ENCODE data around the gene VAV1. TPM values are rescaled to one million over a fixed set of nuclear protein-coding genes. Genes with fewer than 3 reads are reported as not detected.

Gene VAV1
- total RNA-seq, 1 experiment from 2014 or later: 0.05 TPM

DNA sequence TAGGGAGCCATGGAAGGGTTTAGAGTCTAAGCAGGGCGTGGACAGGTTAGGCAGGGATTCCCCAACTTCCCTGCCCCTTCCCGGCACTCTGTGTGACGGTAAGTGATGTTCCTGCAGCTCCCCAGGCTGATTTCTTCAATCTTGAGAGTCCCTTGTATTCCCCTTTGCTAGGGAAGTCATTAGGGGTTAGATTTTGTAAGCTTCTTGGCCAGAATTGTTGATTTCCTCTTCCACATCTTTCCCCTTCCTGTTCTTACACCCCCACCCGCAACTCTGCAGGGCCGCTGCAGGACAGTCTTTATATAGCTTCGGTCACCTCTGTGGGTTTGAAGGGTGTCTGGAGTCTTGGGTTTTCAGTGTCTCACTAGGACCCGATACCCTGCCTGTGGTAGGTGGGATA, 104.2 kb downstream of the VAV1 start:
- ATAC-seq: no peak
- Histone ChIP-seq H3K27ac (ENCODE audit: low read length) (no peak overlapping the region), H3K9me3 (ENCODE audit: control insufficient read depth, insufficient read depth, low read depth, low read length) (no peaks in the 10 kb centered on the region), H3K27me3 (ENCODE audit: control insufficient read depth, insufficient read depth, low read length) (no peaks in the 10 kb centered on the region), H3K36me3 (ENCODE audit: control insufficient read depth, insufficient read depth, low read length) (no peaks in the 10 kb centered on the region), H3K4me3 (ENCODE audit: low read depth in 2 of 2, low read length in 2 of 2) (no peak overlapping the region), H3K4me1 (ENCODE audit: control insufficient read depth, insufficient read depth, low read length) (no peaks in the 10 kb centered on the region)
- intact Hi-C loops (cut with micrococcal nuclease; ENCODE audit: unreplicated experiment) (no loop called here), in situ Hi-C loops (cut with HindIII; ENCODE audit: low pct_unique_long_range_greater_than_20kb, low sequenced_read_pairs) (no loop called here)
- POLR2A ChIA-PET: no interaction called here
- TF ChIP-seq SIN3A (IDR thresholded peaks at IDR 0.05; ENCODE audit: borderline replicate concordance, insufficient read depth, low read depth, low read length) (no peak), POLR2AphosphoS5 (IDR thresholded peaks at IDR 0.05; ENCODE audit: low read depth, low read length) (no peak), TCF7L2 (IDR thresholded peaks at IDR 0.05; ENCODE audit: low read depth, low read length) (no peak)
- TF ChIP-seq, protein P1, sequence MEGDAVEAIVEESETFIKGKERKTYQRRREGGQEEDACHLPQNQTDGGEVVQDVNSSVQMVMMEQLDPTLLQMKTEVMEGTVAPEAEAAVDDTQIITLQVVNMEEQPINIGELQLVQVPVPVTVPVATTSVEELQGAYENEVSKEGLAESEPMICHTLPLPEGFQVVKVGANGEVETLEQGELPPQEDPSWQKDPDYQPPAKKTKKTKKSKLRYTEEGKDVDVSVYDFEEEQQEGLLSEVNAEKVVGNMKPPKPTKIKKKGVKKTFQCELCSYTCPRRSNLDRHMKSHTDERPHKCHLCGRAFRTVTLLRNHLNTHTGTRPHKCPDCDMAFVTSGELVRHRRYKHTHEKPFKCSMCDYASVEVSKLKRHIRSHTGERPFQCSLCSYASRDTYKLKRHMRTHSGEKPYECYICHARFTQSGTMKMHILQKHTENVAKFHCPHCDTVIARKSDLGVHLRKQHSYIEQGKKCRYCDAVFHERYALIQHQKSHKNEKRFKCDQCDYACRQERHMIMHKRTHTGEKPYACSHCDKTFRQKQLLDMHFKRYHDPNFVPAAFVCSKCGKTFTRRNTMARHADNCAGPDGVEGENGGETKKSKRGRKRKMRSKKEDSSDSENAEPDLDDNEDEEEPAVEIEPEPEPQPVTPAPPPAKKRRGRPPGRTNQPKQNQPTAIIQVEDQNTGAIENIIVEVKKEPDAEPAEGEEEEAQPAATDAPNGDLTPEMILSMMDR (IDR thresholded peaks at IDR 0.05): no peak
- TF ChIP-seq, protein P2, sequence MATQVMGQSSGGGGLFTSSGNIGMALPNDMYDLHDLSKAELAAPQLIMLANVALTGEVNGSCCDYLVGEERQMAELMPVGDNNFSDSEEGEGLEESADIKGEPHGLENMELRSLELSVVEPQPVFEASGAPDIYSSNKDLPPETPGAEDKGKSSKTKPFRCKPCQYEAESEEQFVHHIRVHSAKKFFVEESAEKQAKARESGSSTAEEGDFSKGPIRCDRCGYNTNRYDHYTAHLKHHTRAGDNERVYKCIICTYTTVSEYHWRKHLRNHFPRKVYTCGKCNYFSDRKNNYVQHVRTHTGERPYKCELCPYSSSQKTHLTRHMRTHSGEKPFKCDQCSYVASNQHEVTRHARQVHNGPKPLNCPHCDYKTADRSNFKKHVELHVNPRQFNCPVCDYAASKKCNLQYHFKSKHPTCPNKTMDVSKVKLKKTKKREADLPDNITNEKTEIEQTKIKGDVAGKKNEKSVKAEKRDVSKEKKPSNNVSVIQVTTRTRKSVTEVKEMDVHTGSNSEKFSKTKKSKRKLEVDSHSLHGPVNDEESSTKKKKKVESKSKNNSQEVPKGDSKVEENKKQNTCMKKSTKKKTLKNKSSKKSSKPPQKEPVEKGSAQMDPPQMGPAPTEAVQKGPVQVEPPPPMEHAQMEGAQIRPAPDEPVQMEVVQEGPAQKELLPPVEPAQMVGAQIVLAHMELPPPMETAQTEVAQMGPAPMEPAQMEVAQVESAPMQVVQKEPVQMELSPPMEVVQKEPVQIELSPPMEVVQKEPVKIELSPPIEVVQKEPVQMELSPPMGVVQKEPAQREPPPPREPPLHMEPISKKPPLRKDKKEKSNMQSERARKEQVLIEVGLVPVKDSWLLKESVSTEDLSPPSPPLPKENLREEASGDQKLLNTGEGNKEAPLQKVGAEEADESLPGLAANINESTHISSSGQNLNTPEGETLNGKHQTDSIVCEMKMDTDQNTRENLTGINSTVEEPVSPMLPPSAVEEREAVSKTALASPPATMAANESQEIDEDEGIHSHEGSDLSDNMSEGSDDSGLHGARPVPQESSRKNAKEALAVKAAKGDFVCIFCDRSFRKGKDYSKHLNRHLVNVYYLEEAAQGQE (IDR thresholded peaks at IDR 0.05; ENCODE audit: insufficient read depth in 1 of 2, low read depth in 2 of 2, low read length in 1 of 2): no peak
- CTCF ChIA-PET: no interaction called here
- no peak for DNase-seq (ENCODE audit: low read depth, low spot score)
- no TSS peak for BruUV-seq (replicated peaks)

DNA sequence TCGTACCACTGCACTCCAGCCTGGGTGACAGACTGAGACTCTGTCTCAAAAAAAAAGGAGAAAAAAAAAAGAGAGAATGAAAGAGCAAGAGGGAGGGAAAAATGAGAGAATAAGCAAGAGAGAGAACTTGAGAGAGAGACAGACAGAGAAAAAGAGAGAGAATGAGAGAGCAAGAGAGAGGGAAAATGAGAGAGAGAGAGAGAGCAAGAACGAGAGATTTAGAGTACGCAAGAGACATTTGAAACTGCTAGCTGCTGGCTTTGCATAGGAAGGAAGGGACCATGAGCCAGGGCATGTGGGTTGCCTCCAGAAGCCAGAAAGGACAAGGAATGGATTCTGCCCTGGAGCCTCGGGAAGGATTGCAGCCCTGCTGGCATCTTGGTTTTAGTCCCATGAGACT, 105.3 kb downstream of the VAV1 start:
- in situ Hi-C loops (cut with HindIII; ENCODE audit: low pct_unique_long_range_greater_than_20kb, low sequenced_read_pairs) (no loop called here), intact Hi-C loops (cut with micrococcal nuclease; ENCODE audit: unreplicated experiment) (no loop called here)
- Histone ChIP-seq H3K4me3 (ENCODE audit: low read depth in 2 of 2, low read length in 2 of 2) (no peak overlapping the region), H3K36me3 (ENCODE audit: control insufficient read depth, insufficient read depth, low read length) (no peaks in the 10 kb centered on the region), H3K4me1 (ENCODE audit: control insufficient read depth, insufficient read depth, low read length) (no peaks in the 10 kb centered on the region), H3K27ac (ENCODE audit: low read length) (no peak overlapping the region), H3K27me3 (ENCODE audit: control insufficient read depth, insufficient read depth, low read length) (no peaks in the 10 kb centered on the region), H3K9me3 (ENCODE audit: control insufficient read depth, insufficient read depth, low read depth, low read length) (no peaks in the 10 kb centered on the region)
- ATAC-seq: no peak
- no peak for DNase-seq (ENCODE audit: low read depth, low spot score)
- TF ChIP-seq TCF7L2 (IDR thresholded peaks at IDR 0.05; ENCODE audit: low read depth, low read length): no peak
- no peak for TF ChIP-seq SIN3A (IDR thresholded peaks at IDR 0.05; ENCODE audit: borderline replicate concordance, insufficient read depth, low read depth, low read length)
- TF ChIP-seq, protein P1 (IDR thresholded peaks at IDR 0.05): no peak
- TF ChIP-seq, protein P2 (IDR thresholded peaks at IDR 0.05; ENCODE audit: insufficient read depth in 1 of 2, low read depth in 2 of 2, low read length in 1 of 2): no peak
- no peak for TF ChIP-seq POLR2AphosphoS5 (IDR thresholded peaks at IDR 0.05; ENCODE audit: low read depth, low read length)
- ChIA-PET CTCF (no interaction called here), POLR2A (no interaction called here)
- BruUV-seq (replicated peaks): no TSS peak
